ENCODE data around the gene RYR2. TPM values are rescaled to one million over a fixed set of nuclear protein-coding genes. Genes with fewer than 3 reads are reported as not detected.

The RYR2 gene
- total RNA-seq, 1 experiment from 2014 or later = 2.3 TPM

GRCh38 chr1:237032029-237032428, 10.0 kb upstream of the RYR2 start:
- peak; percentile 80 for DNase-seq (ENCODE audit: low spot score)

GRCh38 chr1:237033061-237033460, 8.9 kb upstream of the RYR2 start:
- DNase-seq (ENCODE audit: low spot score) = no peak

- DNase-seq (ENCODE audit: low spot score) = no peak
Observed at GRCh38 chr1:237033804-237034203, 8.2 kb upstream of the RYR2 start.

GRCh38 chr1:237035759-237036158, 6.2 kb upstream of the RYR2 start:
- no peak for DNase-seq (ENCODE audit: low spot score)

GRCh38 chr1:237038211-237038610, 3.8 kb upstream of the RYR2 start:
- DNase-seq (ENCODE audit: low spot score) = no peak

- no peak for DNase-seq (ENCODE audit: low spot score)
Observed at GRCh38 chr1:237040823-237041222, 1.2 kb upstream of the RYR2 start.

- DNase-seq (ENCODE audit: low spot score) = no peak
Observed at GRCh38 chr1:237041461-237041794, 556 bp upstream of the RYR2 start.

- no peak for DNase-seq (ENCODE audit: low spot score)
Observed at GRCh38 chr1:237042526-237042891, 525 bp downstream of the RYR2 start.

- no peak for DNase-seq (ENCODE audit: low spot score)
Observed at GRCh38 chr1:237042892-237043576, 1.1 kb downstream of the RYR2 start.

GRCh38 chr1:237043846-237044636, 2.1 kb downstream of the RYR2 start:
- DNase-seq (ENCODE audit: low spot score) = no peak

GRCh38 chr1:237045278-237046016, 3.5 kb downstream of the RYR2 start:
- no peak for DNase-seq (ENCODE audit: low spot score)

GRCh38 chr1:237048803-237049202, 6.8 kb downstream of the RYR2 start:
- DNase-seq (ENCODE audit: low spot score) = no peak

GRCh38 chr1:237050185-237050584, 8.2 kb downstream of the RYR2 start:
- no peak for DNase-seq (ENCODE audit: low spot score)

GRCh38 chr1:237050915-237051314, 8.9 kb downstream of the RYR2 start:
- no peak for DNase-seq (ENCODE audit: low spot score)

GRCh38 chr1:237054313-237054712, 12.3 kb downstream of the RYR2 start:
- no peak for DNase-seq (ENCODE audit: low spot score)

GRCh38 chr1:237058470-237058869, 16.5 kb downstream of the RYR2 start:
- no peak for DNase-seq (ENCODE audit: low spot score)

GRCh38 chr1:237059244-237059643, 17.3 kb downstream of the RYR2 start:
- no peak for DNase-seq (ENCODE audit: low spot score)

GRCh38 chr1:237062976-237063375, 21.0 kb downstream of the RYR2 start:
- DNase-seq (ENCODE audit: low spot score) = no peak

GRCh38 chr1:237065903-237066302, 23.9 kb downstream of the RYR2 start:
- DNase-seq (ENCODE audit: low spot score) = no peak

- no peak for DNase-seq (ENCODE audit: low spot score)
Observed at GRCh38 chr1:237070519-237070918, 28.5 kb downstream of the RYR2 start.

GRCh38 chr1:237071641-237072420, 29.8 kb downstream of the RYR2 start:
- no peak for DNase-seq (ENCODE audit: low spot score)
